ENCODE results near the gene FEZ2. TPM values are rescaled to one million over a fixed set of nuclear protein-coding genes. Genes with fewer than 3 reads are reported as not detected.

The FEZ2 gene
- total RNA-seq, 3 donors from 2014 or later (not counting 1 experiment from before 2014, with no cell fraction given): 25.9 to 41.7 (median 36.0) TPM

DNA sequence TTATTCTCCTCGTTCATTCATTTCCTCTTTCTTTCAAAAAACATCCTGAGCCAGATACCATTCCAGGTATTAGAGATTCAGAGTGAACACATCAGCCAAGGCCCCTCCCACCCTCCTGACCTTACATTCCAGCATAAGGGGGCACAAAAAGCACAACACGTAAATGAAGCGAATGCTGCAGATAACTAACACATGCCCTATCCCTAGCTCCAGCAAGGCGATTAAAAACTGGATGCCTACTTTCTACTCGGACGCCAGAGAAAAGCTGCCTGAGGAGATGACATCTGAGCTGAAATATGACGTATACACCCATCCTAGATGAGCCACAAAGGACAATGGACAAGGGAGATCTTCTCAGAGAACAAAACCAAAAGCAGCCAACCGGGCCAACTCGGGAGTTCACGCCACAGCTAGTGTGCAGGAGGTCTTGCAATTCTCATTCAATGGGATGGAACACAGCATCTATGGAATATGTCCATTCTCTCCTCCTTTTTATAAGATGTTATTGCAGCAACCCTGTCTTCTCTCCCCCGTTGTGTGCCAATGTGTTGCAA, 33.5 kb downstream of the FEZ2 start:
- no peak overlapping the region for H3K27ac Mint-ChIP-seq
- H3K36me3 Mint-ChIP-seq: no peaks in the 10 kb centered on the region
- H3K4me3 ChIP-seq (ENCODE audit: low read length): no peak overlapping the region
- TF ChIP-seq, protein P1, sequence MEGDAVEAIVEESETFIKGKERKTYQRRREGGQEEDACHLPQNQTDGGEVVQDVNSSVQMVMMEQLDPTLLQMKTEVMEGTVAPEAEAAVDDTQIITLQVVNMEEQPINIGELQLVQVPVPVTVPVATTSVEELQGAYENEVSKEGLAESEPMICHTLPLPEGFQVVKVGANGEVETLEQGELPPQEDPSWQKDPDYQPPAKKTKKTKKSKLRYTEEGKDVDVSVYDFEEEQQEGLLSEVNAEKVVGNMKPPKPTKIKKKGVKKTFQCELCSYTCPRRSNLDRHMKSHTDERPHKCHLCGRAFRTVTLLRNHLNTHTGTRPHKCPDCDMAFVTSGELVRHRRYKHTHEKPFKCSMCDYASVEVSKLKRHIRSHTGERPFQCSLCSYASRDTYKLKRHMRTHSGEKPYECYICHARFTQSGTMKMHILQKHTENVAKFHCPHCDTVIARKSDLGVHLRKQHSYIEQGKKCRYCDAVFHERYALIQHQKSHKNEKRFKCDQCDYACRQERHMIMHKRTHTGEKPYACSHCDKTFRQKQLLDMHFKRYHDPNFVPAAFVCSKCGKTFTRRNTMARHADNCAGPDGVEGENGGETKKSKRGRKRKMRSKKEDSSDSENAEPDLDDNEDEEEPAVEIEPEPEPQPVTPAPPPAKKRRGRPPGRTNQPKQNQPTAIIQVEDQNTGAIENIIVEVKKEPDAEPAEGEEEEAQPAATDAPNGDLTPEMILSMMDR (IDR thresholded peaks at IDR 0.05): no peak
- intact Hi-C loops (cut with micrococcal nuclease): no loop called here
- H3K4me1 Mint-ChIP-seq: peaks cover 6 to 22% of the 10 kb centered on the region in 2 donors
- H3K9me3 Mint-ChIP-seq: no peaks in the 10 kb centered on the region
- no peak overlapping the region for H3K4me3 Mint-ChIP-seq
- H3K9me3 ChIP-seq (ENCODE audit: control insufficient read depth, insufficient read depth, low read length): no peaks in the 10 kb centered on the region
- H3K27ac ChIP-seq (ENCODE audit: low read length): no peak overlapping the region
- ATAC-seq: no peak
- peaks cover 30% of the 10 kb centered on the region for H3K36me3 ChIP-seq (ENCODE audit: control insufficient read depth, insufficient read depth, low read length)
- H3K27me3 Mint-ChIP-seq (ENCODE audit: low read depth in 2 of 2): no peaks in the 10 kb centered on the region
- no peak for DNase-seq
- H3K4me1 ChIP-seq (ENCODE audit: control insufficient read depth, insufficient read depth, low read length): no peaks in the 10 kb centered on the region
- WGBS (ENCODE audit: insufficient coverage): 94% methylated on average over 11 of the region's 11 CpGs
- no peaks in the 10 kb centered on the region for H3K27me3 ChIP-seq (ENCODE audit: control insufficient read depth, insufficient read depth, low read length)

DNA sequence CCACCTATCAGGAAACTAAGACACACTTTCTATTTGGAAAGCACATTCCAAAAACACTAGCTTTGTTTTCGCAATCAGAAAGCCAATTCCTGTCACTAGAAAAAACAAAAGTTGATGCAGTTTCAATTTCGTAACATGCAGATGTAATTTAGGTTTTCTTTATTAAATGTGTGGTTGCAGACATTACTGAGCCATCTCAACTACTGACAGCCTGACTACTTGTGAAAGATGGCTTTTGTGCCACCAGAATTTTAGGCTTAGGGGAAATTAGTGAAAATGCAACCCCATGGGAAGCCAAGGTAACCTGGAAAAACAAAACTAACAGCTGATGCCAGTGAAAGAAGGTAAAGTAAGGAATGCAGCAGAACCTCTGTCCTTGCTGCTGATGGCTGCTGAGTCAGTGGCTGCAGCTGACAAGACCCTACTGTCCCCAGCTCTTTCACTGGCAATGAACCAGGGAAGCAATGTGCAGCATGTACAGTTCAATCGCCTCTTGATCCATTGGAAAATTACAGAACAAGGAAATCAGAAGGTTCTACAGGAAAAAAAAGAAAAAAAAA, 34.9 kb downstream of the FEZ2 start:
- TF ChIP-seq, protein P1 (IDR thresholded peaks at IDR 0.05): no peak
- H3K4me3 Mint-ChIP-seq: no peak overlapping the region
- peaks cover 10 to 22% of the 10 kb centered on the region in 2 donors for H3K4me1 Mint-ChIP-seq
- Histone ChIP-seq H3K4me1 (ENCODE audit: control insufficient read depth, insufficient read depth, low read length) (no peaks in the 10 kb centered on the region), H3K27ac (ENCODE audit: low read length) (no peak overlapping the region), H3K27me3 (ENCODE audit: control insufficient read depth, insufficient read depth, low read length) (no peaks in the 10 kb centered on the region), H3K9me3 (ENCODE audit: control insufficient read depth, insufficient read depth, low read length) (no peaks in the 10 kb centered on the region), H3K36me3 (ENCODE audit: control insufficient read depth, insufficient read depth, low read length) (peaks cover 27% of the 10 kb centered on the region), H3K4me3 (ENCODE audit: low read length) (no peak overlapping the region)
- H3K36me3 Mint-ChIP-seq: no peaks in the 10 kb centered on the region
- H3K9me3 Mint-ChIP-seq: no peaks in the 10 kb centered on the region
- no peaks in the 10 kb centered on the region for H3K27me3 Mint-ChIP-seq (ENCODE audit: low read depth in 2 of 2)
- 84% methylated on average over 3 of the region's 3 CpGs for WGBS (ENCODE audit: insufficient coverage)
- ATAC-seq (no peak), DNase-seq (no peak)
- no peak overlapping the region for H3K27ac Mint-ChIP-seq
- intact Hi-C loops (cut with micrococcal nuclease): no loop called here

DNA sequence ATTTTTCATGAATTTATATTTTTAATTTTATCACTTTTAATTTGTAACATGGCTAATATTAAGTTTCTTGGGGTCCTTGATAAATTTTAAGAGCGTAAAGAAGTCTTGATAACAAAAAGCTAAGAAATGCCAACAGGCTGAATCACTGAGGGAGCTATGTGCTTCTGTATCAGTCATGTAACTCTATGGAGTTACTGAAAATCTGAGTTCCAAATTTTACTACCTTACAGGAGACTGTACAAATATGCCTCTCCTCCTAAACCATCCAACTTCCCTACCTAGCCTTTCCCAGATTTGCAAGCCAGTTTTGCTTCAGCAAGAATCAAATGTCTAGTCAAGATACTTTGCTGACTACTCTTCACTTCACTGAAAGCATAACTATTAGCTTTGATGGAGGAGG, 35.7 kb downstream of the FEZ2 start:
- H3K36me3 Mint-ChIP-seq: no peaks in the 10 kb centered on the region

More for the DNA sequence above, 35.7 kb downstream of the FEZ2 start:
- intact Hi-C loops (cut with micrococcal nuclease): no loop called here
- peaks cover 10 to 22% of the 10 kb centered on the region in 2 donors for H3K4me1 Mint-ChIP-seq
- H3K27me3 Mint-ChIP-seq (ENCODE audit: low read depth in 2 of 2): no peaks in the 10 kb centered on the region
- DNase-seq (no peak), ATAC-seq (no peak)
- Histone ChIP-seq H3K27me3 (ENCODE audit: control insufficient read depth, insufficient read depth, low read length) (no peaks in the 10 kb centered on the region), H3K4me1 (ENCODE audit: control insufficient read depth, insufficient read depth, low read length) (no peaks in the 10 kb centered on the region), H3K27ac (ENCODE audit: low read length) (no peak overlapping the region), H3K4me3 (ENCODE audit: low read length) (no peak overlapping the region), H3K36me3 (ENCODE audit: control insufficient read depth, insufficient read depth, low read length) (peaks cover 24% of the 10 kb centered on the region), H3K9me3 (ENCODE audit: control insufficient read depth, insufficient read depth, low read length) (no peaks in the 10 kb centered on the region)
- no peak overlapping the region for H3K27ac Mint-ChIP-seq
- TF ChIP-seq, protein P1 (IDR thresholded peaks at IDR 0.05): no peak
- H3K9me3 Mint-ChIP-seq: no peaks in the 10 kb centered on the region
- WGBS (ENCODE audit: insufficient coverage): 100% methylated on average over 1 of the region's 1 CpG
- H3K4me3 Mint-ChIP-seq: no peak overlapping the region

Data from natural killer cell (primary cell).